ENCODE data around the gene SPATS2.
A peak's percentile ranks its signal among the peaks of the same experiment; 100 is the strongest.
"Not testable (repeated sequence)": the region's sequence is repeated elsewhere in the genome, so short reads cannot be mapped to it uniquely, and the experiment has no call there.

Gene SPATS2

DNA sequence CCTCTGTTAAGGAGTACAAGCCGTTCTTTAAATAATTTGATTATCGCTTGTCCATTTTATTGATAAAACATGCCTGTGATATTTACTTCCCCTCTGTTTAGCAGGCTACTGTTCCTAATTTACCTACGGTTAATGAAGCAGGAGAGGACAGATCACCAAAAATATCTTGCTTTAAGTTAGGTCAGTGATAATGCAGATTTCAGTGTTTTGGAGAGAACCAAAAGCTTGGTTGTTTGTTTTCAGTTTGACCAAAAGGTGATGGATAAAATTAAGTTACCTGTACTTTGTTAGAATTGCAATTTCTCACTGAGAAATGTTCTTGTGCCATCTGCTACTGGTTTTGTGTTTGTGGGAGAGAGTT is 958 bp downstream of the SPATS2 start:
- no peak for DNase-seq (ENCODE audit: extremely low spot score)
- CTCF ChIA-PET, result interaction anchor here (0.8 kb wide), 1 partner anchor 20 kb away, joined by 3 read pairs; no protein-coding TSS in a partner anchor
- POLR2A ChIA-PET, result interaction anchor here (0.6 kb wide), 1 partner anchor 107 kb away, joined by 4 read pairs; no protein-coding TSS in a partner anchor
- TF ChIP-seq BHLHE40 (IDR thresholded peaks at IDR 0.05; ENCODE audit: borderline replicate concordance) (no peak), LEF1 (IDR thresholded peaks at IDR 0.05; ENCODE audit: borderline replicate concordance) (no peak), PKNOX1 (IDR thresholded peaks at IDR 0.05) (no peak), HDGF (IDR thresholded peaks at IDR 0.05; ENCODE audit: borderline replicate concordance) (no peak), SP1 (IDR thresholded peaks at IDR 0.05) (no peak), ARNT (IDR thresholded peaks at IDR 0.05) (no peak), CTBP1 (IDR thresholded peaks at IDR 0.05; ENCODE audit: borderline replicate concordance) (no peak), ELF4 (IDR thresholded peaks at IDR 0.05) (no peak), TARDBP (IDR thresholded peaks at IDR 0.05) (no peak), NFRKB (IDR thresholded peaks at IDR 0.05) (no peak), FOXK2 (IDR thresholded peaks at IDR 0.05) (no peak), SUZ12 (IDR thresholded peaks at IDR 0.05) (no peak), L3MBTL2 (conservative IDR thresholded peaks at IDR 0.05) (no peak)

- no peak for TF ChIP-seq NFRKB (IDR thresholded peaks at IDR 0.05)
- no peak for TF ChIP-seq ZNF384 (IDR thresholded peaks at IDR 0.05)
- TF ChIP-seq FOXK2 (IDR thresholded peaks at IDR 0.05), result no peak
- no peak for TF ChIP-seq PKNOX1 (IDR thresholded peaks at IDR 0.05)
- no peak for TF ChIP-seq SP1 (IDR thresholded peaks at IDR 0.05)
- no peak for TF ChIP-seq TARDBP (IDR thresholded peaks at IDR 0.05)
- no peak for TF ChIP-seq LEF1 (IDR thresholded peaks at IDR 0.05; ENCODE audit: borderline replicate concordance)
- TF ChIP-seq FOXA1 (IDR thresholded peaks at IDR 0.05), result no peak
- no peak for TF ChIP-seq BHLHE40 (IDR thresholded peaks at IDR 0.05; ENCODE audit: borderline replicate concordance)
- no peak for TF ChIP-seq CTBP1 (IDR thresholded peaks at IDR 0.05; ENCODE audit: borderline replicate concordance)
- no peak for TF ChIP-seq ARNT (IDR thresholded peaks at IDR 0.05)
- no peak for TF ChIP-seq ELF4 (IDR thresholded peaks at IDR 0.05)
- no peak for TF ChIP-seq HDGF (IDR thresholded peaks at IDR 0.05; ENCODE audit: borderline replicate concordance)
- no peak for TF ChIP-seq SUZ12 (IDR thresholded peaks at IDR 0.05)
- TF ChIP-seq L3MBTL2 (conservative IDR thresholded peaks at IDR 0.05), result no peak
- no peak for TF ChIP-seq FOXM1 (IDR thresholded peaks at IDR 0.05; ENCODE audit: borderline replicate concordance)
- CTCF ChIA-PET, result no interaction called here
- peak; percentile 64 for DNase-seq (ENCODE audit: extremely low spot score)
- POLR2A ChIA-PET, result interaction anchor here (1.4 kb wide), 1 partner anchor 12 kb away, joined by 3 read pairs; no protein-coding TSS in a partner anchor
These were observed 2.3 kb downstream of the SPATS2 start for GRCh38 chr12:49369411-49370145.

DNA sequence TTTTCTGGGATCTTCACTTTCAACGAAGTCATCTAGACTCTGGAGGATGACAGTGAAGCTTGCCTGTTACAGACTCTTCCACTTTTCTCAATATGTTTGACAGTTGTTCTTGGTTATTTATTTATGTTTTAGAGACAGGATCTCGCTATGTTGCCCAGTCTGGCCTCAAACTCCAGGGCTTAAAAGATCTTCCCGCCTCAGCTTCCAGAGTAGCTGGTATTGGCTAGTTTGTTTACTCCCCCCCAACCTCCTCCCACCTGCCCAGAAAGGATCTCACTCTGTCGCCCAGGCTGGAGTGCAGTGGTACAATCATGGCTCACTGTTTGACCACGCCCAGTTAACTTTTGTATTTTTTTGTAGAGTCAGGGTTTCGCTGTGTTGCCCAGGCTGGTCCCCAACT is 3.3 kb downstream of the SPATS2 start:
- DNase-seq (ENCODE audit: extremely low spot score), result no peak
- ChIA-PET CTCF (no interaction called here), POLR2A (interaction anchor here (1.4 kb wide), 1 partner anchor 11 kb away, joined by 3 read pairs; no protein-coding TSS in a partner anchor)
- TF ChIP-seq ARNT (IDR thresholded peaks at IDR 0.05), result no peak

GRCh38 chr12:49375406-49375805 is 8.1 kb downstream of the SPATS2 start:
- TF ChIP-seq NFRKB (IDR thresholded peaks at IDR 0.05), result no peak
- TF ChIP-seq LEF1 (IDR thresholded peaks at IDR 0.05; ENCODE audit: borderline replicate concordance), result no peak
- no peak for TF ChIP-seq HDGF (IDR thresholded peaks at IDR 0.05; ENCODE audit: borderline replicate concordance)
- TF ChIP-seq SUZ12 (IDR thresholded peaks at IDR 0.05), result no peak
- no peak for TF ChIP-seq CTBP1 (IDR thresholded peaks at IDR 0.05; ENCODE audit: borderline replicate concordance)
- TF ChIP-seq FOXM1 (IDR thresholded peaks at IDR 0.05; ENCODE audit: borderline replicate concordance), result no peak
- TF ChIP-seq PKNOX1 (IDR thresholded peaks at IDR 0.05), result no peak
- no peak for TF ChIP-seq SP1 (IDR thresholded peaks at IDR 0.05)
- TF ChIP-seq ELF4 (IDR thresholded peaks at IDR 0.05), result no peak
- TF ChIP-seq TARDBP (IDR thresholded peaks at IDR 0.05), result no peak
- ChIA-PET POLR2A (interaction anchor here (2.9 kb wide), 1 partner anchor 9 kb away, joined by 22 read pairs; the partner anchor contains the start of gene SPATS2), CTCF (no interaction called here)
- DNase-seq (ENCODE audit: extremely low spot score), result no peak

- POLR2A ChIA-PET, result interaction anchor here (2.9 kb wide), 1 partner anchor 11 kb away, joined by 22 read pairs; the partner anchor contains the start of gene SPATS2
- DNase-seq (ENCODE audit: extremely low spot score), result no peak
- CTCF ChIA-PET, result no interaction called here
- TF ChIP-seq FOXM1 (IDR thresholded peaks at IDR 0.05; ENCODE audit: borderline replicate concordance) (no peak), NFRKB (IDR thresholded peaks at IDR 0.05) (no peak), SP1 (IDR thresholded peaks at IDR 0.05) (no peak), CTBP1 (IDR thresholded peaks at IDR 0.05; ENCODE audit: borderline replicate concordance) (no peak), BHLHE40 (IDR thresholded peaks at IDR 0.05; ENCODE audit: borderline replicate concordance) (no peak)
These were observed 10.1 kb downstream of the SPATS2 start for GRCh38 chr12:49377386-49377785.

GRCh38 chr12:49380184-49380583 is 12.9 kb downstream of the SPATS2 start:
- DNase-seq (ENCODE audit: extremely low spot score); POLR2A ChIA-PET: not testable (repeated sequence)
- CTCF ChIA-PET, result interaction anchor here (0.6 kb wide), 1 partner anchor 33 kb away, joined by 5 read pairs; no protein-coding TSS in a partner anchor

Measured in HEK293T (cell line).